Mammary epithelial cell (primary cell): ENCODE measurements around the gene NCOA3.

Source experiments
- CTCF ChIP-seq, 2 donors: IDR thresholded peaks in 1 of 2; conservative IDR thresholded peaks in 1 of 2; 2 replicates each; pipeline ENCODE4 v1.5.1; 2011 to 2012; ENCODE audit warnings: inconsistent platforms in 2 of 2, low read length in 2 of 2, mild to moderate bottlenecking in 2 of 2, control low read depth in 1 of 2, low read depth in 1 of 2; ENCODE audit not compliant: insufficient read depth in 1 of 2; ENCODE audit errors: extremely low read depth in 1 of 2
- EZH2 ChIP-seq: IDR thresholded peaks from 2 replicates; pipeline ENCODE4 v1.6.1; 2012; ENCODE audit warnings: low read length, inconsistent platforms, borderline replicate concordance

GRCh38 chr20:47668313-47669151, 166.8 kb downstream of the NCOA3 start:
- TF ChIP-seq CTCF (conservative IDR thresholded peaks at IDR 0.05 in 1 of 2, IDR thresholded peaks at IDR 0.05 in 1 of 2; ENCODE audit: extremely low read depth in 1 of 2, insufficient read depth in 1 of 2, low read depth in 1 of 2, low read length in 2 of 2): no peak
- TF ChIP-seq EZH2: no peak
